HG02973 (cell line): ENCODE results near the gene TKT.

Source experiments
- ATAC-seq: cut with Tn5 transposase; IDR thresholded peaks from one replicate; pipeline ENCODE4 v1.9.1; 2021; ENCODE audit warnings: moderate library complexity; ENCODE audit not compliant: unreplicated experiment

TKT gene

DNA sequence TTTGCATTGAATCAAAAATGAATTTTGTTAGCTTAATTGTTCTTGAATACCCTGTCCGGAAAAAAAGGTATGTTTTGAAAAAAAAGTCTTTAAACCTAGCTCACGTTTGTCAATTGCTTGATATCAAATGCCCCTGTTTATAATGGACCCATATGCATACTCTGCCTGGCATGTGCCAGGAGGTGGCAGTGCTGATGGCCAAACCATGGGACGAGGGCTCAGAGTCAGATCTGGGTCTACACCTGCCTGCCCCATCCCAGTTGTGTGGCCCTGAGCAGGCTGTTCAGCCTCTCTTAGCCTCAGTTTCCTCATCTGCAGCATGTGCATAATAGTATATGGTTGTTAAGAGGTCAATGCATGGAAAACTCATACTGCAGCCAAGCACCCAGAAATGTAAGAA lies 56.0 kb downstream of the TKT start:
- ATAC-seq, result no peak

DNA sequence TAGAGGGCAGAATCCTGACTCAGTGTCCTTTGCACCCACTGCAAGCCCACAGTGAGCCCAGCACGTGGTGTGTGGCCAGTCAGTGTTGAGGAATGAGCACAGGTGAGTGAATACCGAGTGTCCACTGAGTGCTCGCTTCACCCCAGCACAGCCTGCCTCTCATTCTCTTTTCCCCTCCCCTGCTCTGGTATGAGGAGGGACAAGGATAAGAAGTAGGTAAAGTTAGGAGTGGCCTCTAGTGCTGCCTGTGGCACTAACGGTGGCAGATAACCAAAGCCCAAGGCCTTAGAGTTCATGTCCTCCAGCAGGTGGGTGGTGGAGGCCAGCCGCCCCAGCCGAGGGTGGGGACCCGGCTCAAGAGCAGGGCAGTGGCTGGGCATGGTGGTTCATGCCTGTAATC lies 56.8 kb downstream of the TKT start:
- no peak for ATAC-seq

DNA sequence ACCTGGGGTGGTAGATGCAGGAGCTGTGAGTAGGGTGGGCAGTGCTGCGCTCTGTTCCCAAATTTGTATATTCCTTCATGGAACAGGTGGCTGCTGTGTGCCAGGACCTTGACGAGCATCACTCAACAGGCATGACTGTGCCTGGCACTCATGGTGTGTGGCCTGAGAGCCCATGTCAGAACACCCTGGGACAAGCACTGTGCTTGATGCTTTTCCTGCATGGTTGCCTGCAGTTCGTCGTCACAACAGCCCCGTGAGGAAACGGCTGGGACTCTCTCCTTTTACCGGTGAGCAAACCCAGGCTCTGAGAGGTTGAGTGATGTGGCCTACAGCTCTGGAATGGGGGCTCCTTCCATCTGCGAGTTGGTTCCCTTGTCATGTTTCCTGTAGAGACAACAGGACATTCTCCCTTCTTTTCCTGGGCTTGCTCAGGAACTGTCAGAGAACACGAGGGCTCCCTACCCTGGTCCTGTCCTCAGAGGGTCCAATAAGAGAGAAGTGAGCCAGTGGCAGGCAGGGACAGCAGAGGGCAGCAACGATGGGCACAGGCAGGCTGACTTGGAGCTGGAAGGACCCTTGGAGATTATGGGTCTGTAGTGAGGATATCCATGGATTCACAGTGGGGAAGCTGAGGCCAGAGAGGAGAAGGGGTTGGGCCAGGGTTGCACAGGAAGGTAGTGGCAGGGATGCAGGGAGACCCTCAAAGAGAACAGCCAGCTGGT lies 57.4 kb downstream of the TKT start:
- ATAC-seq, result no peak

DNA sequence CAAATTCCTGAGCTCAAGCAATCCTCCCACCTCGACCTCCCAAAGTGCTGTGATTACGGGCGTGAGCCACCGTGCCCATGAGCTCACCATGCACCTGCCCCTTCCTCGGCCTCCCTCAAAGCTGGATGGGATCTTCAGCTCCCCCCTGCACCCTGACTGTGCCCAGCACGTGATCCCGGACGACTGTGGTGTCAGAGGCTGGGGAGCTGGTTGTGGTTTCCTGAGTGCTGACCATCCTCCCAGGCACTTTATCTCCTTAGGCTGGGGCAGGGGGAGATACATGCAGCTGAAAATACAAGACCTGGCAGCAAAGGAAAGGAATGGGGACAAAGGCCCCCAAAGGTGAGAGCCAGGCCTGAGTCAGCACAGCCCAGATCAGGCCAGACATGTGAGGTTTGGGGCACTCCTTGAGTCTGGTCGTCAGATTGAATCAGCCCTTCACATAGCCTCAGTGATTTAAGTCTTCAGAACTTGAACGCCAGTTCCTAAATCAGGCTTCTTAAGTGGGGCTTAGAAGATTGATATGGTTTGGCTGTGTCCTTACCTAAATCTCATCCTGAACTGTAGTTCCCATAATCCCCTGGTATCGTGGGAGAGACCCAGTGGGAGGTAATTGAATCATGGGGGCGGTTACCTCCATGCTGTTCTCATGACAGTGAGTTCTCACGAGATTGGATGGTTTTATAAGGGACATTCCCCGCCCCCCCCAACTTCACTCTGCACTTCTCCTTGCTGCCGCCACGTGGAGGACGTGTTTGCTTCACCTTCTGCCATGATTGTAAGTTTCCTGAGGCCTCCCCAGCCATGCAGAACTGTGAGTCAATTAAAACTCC lies 59.0 kb downstream of the TKT start:
- ATAC-seq, result no peak

DNA sequence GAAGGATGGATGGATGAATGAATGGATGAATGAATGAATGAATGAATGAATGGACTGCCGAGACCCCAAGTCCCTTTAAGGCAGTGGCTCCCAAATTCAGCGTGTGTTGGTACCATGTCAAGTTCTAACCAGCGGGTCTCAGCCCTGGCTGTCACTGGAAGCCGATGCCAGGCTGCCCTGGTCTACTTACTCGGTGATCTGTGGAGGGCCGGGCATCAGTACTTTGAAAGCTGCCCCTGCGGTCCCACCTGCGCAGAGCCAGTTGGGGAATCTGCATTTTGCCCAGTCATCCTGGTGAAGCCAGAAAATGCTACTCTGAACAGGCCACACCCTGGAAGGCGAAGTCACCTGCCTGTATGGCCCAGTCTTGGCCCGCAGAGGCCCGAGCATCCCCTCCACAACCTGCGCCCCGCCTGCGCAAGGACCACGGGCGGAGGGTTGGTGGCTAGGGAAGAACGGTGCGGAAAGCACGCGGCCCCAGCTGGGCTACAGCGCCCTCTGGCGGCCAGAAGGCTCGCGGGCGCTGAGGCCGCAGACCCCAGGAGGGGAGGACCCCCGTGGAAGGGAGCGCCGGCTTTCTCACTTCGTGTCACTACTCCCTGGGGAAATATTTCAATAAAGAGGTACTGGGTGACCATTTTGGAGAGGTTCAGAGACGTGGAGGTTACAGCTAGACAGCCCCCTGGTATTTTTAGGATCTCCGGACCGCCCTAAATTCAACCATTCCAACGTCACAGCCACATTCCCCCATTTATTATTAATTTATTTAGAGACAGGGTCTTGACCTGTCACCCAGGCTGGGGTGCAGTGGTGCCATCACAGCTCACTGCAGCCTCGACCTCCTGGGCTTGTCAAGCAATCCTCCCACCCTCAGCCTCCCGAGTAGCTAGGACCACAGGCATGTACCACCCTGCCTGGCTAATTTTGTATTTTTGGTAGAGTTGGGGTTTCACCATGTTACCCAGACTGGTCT lies 59.9 kb downstream of the TKT start:
- no peak for ATAC-seq

DNA sequence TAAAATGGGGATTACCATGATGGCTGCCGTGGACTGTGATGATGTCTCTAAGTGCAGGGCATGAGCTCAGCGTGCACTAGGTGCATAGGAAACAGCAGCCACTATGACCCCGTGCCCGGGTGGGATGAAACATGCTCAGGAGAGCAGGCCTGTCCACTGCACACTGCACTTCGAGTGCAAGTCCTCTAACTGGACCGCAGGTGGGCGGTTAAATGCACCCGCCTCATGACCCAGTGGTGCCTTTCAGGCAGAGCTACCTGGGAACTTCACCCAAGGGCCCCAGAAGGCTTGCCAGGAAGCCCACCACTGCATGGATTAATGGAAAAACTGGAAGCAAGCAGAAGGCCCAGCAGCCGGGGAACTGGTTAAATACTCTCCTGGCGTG lies 60.8 kb downstream of the TKT start:
- ATAC-seq, result no peak

DNA sequence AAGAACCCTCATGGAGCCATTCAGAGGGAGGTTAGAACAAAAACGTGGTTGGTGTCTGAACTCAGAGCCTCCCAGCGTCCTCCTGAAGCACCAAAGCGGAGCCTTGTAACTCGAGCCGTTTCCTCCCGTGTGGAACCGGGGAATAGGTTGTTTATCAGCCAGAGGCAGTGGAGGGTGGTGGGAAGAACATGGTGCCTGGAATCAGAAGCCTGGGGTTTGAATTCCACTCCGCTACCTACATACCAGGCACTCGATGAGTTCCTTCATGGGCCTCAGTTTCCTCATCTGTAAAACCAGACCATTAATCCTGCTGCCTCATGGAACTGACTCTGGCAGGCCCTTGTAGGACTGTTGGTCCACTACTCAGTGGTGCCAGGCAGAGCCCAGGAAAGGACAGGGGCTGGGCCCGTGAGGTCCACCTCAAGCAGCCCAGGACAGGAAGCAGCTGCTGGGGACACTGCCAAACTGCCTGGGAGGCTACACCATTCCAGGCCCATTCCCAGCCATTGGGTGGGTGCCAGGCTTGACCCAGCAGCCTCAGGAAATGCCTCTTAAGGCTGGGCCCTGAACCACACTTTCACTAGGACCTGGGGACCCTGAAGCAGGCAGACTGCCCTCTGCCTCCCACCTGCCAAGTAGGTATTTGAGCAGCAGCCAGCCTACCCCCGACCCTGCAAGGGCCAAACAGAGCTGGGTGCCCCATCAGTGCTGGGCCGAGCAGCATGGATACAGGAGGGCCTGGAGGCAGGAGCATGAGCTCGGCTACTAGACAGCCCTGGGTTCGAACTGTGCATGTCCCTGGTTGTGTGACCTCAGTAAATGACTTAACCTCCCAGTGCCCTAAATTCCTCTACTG lies 61.4 kb downstream of the TKT start:
- ATAC-seq, result no peak

DNA sequence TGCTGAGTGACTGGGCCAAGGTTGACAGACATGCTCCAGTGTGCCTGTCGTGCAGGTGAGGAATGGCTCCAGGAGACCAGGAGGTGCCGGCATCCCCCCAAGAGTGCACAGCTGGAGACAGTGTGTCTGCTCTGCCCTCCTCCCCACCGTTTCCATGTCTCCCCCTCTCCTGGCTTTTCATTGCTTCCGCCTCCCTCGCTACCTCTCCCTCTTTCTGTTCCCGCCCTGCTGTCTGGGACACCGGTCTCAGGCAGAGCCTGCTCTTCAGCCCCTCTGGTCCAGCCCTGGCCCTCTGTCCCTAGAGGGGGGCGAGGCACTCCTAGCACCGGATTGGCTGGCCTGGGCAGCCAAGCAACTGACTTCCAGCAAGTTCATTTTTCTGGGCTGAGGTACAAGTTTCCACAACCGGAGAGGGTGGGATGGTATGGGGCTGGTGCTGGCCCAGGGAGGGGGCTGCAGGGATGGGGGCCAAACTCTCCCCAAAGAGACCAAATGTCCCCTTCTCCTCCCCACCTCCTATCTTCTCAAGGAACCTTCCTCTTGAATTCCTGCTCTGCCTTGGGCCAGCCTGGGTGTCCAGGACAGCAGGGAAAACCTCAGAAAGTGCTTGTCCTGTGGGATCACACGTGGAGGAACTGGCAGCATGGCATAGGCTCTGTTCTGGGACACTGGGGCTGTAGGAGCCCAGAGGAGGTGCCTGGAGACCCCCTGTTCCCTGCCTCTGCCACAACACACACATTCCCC lies 62.2 kb downstream of the TKT start:
- no peak for ATAC-seq

DNA sequence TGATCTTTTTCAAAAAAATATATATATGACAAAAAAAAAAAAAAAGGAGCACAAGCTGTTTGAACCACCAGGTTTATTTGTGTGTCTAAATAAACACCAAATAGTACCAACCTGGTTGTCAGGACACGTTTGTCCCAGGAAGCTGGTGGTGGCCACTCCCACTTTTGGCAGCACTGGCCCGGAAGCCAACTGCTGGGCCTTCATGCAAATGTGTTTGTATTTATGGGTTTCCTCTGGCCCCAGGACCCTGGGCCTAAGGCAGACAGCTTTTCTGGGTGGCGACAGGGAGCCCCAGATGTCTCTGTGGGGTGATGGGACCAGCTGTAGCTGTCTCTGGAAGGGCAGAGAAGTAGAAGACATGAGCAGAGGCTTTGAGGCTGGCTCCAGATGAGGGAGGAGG lies 63.2 kb downstream of the TKT start:
- ATAC-seq, result peak; percentile 27

DNA sequence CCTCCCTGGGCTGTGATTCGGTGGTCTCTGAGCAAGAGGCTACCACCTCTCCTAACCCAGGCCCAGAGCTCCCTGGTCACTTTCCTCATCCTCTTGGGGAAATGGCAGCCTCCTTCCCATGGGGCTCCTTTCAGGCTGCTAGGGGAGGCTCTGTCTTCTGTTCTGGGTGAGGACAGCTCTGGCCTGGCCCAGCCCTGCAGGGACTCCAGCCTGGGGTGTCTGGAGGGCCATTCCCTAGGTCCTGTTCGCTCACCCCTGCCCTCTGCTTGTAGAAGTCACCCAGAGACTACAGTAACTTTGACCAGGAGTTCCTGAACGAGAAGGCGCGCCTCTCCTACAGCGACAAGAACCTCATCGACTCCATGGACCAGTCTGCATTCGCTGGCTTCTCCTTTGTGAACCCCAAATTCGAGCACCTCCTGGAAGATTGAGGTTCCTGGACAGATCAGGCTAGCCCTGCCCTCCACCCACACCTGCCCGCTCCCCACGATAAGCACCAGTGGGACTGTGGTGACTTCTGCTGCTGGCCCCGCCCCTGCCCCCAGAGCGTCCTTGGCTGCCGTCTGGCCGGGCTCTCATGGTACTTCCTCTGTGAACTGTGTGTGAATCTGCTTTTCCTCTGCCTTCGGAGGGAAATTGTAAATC lies 63.9 kb downstream of the TKT start:
- no peak for ATAC-seq

DNA sequence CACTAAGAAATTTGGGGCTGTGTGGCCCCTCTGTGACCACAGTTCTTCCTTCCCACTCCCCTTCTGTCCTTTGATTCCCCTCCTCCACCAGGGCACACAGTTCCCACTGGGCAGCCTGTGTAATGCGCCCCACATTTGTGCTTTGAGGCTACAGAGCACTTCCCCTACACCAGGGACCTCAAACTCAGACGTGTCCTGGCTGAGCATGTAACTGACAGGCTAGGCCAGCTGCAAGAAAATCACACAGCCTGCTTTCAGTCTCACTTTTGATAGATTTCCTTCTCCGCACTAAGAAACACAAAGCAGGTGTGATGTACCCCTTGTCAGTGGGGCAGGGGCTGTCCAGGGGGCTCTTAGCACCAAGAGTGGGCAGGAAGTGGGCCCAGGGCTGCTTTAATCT lies 65.2 kb downstream of the TKT start:
- peak; percentile 40 for ATAC-seq

DNA sequence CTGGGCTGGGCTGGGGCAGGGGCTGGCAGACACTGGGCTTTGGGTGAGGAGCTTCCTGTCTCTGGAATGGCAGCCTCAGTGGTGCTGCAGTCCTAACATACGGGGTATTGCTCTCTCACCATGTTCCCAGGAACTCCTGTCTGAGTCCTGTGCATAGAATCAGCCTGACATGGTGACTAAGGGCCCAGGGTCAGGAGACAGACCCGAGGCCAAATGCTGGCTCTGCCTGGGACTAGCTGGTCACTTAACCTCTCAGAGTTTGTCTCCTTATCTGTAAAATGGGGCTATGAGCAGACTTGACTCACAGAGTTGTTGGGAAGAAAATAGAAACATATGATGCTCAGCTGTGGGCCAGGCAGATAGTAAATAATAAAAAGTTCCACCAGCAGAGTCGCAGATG lies 66.5 kb downstream of the TKT start:
- no peak for ATAC-seq

DNA sequence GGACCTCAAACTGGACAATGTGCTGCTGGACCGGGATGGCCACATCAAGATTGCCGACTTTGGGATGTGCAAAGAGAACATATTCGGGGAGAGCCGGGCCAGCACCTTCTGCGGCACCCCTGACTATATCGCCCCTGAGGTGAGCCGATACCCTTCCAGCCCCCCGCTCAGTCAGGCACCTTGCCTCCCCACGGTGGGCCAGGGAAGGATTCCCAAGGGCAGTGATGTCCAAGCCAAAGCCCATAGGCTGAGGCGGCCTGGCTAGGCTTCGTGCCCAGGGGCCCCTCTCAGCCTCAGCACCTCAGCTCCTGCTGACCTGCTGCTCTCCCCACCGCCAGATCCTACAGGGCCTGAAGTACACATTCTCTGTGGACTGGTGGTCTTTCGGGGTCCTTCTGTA lies 67.1 kb downstream of the TKT start:
- ATAC-seq, result no peak

DNA sequence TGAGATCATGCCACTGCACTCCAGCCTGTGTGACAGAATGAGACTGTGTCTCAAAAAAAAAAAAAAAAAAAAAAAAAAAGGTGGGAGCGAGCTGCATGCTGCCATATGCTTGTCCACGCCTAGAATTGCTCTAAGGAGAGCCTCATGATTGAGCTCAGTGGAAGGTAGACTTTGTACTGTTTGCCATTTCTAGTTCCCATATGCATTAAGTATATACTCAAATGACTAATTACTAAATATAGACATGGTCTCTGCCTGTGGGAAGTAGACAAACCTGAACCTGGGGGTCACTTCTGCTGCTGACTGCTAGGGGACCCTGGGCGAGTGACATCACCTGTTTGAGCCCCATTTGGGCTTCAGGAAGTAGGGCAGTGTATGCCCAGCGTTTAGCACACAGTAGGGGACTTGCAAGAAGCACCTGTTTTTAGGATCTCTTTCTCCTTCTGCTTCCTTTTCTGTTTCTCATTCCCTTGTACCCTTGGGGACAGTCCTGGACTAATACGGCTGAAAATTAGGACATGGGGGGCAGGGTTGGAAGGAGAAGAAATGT lies 67.6 kb downstream of the TKT start:
- no peak for ATAC-seq

DNA sequence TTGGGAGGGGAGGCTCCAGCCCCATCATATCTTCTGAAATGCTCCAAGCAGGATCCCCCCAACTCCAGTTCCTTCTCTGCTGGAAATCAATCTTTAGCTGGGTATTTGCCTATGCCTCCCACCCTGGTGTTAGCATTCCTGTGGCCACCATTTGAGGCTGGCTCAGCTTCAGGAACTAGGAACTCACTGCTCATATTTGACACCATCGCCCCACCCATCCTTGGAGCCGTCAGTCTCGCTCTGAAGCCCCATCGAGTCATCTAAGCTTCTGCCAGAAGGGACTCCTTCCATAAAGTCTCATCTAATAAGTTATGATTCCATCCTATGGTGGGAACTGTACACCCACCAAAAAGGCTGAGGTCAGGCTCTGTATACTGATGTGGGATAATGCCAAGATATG lies 68.4 kb downstream of the TKT start:
- no peak for ATAC-seq

DNA sequence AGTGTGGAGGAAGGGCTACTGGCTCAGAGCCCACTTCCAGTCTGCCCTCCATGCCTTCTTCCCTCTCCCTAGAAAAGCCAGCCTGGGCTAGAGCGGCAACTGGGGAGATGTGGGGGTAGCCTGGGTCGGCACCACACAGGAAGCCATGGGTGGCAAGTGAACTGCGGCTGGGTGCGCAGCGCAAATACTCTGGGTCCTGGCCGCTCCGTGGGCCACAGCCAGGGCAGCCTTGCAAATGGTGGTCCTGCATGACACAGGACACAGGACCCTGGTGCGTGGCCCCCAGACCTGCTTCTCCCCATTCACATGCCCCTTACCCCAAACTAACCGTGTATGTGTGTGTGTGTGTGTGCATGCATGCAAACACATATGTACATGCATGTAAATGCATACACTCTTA lies 69.1 kb downstream of the TKT start:
- no peak for ATAC-seq

DNA sequence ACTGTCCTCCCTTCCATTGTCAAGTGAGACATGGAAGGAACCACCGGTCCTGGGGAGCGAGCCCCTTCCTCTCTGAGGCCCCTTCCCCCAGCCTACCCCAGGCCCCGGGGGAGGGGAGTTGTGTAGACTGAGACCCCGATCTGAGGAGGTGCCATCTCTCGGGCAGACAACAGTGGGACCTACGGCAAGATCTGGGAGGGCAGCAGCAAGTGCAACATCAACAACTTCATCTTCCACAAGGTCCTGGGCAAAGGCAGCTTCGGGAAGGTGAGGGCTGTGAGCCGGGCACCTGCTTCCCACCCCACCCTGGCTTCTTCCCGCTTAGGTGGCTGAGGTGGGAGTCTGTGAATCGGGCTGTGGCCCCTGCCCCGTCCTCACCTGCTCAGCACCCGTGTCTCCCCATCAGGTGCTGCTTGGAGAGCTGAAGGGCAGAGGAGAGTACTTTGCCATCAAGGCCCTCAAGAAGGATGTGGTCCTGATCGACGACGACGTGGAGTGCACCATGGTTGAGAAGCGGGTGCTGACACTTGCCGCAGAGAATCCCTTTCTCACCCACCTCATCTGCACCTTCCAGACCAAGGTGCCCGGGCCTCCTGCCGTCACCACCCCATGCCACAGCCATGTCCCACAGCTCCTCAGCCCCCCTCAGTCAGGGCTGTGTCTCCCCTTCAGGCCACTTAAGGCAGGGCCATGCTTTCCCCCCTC lies 69.9 kb downstream of the TKT start:
- ATAC-seq, result no peak

DNA sequence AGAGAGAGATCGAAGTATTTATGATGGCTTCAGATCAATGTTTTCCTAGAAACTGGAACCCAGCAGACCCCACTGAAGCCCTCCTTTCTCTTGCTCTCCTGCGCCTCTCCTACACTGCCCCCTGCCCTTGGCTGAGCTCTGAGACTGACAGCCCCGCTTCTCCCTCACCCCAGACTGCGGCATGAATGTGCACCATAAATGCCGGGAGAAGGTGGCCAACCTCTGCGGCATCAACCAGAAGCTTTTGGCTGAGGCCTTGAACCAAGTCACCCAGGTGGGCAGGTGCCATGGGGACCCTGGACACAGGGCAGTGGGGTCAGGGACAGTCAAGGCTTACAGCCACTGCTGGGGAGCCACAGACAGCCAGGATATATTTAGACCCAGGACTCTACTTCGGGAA lies 71.1 kb downstream of the TKT start:
- no peak for ATAC-seq
